AML-193 (cell line): ENCODE data around the gene NDUFS8.

Experiments used
- DNase-seq, 2 experiments: peaks; one replicate each; lab custom pipeline; 2025; lab: John Stamatoyannopoulos, UW

Gene NDUFS8

DNA sequence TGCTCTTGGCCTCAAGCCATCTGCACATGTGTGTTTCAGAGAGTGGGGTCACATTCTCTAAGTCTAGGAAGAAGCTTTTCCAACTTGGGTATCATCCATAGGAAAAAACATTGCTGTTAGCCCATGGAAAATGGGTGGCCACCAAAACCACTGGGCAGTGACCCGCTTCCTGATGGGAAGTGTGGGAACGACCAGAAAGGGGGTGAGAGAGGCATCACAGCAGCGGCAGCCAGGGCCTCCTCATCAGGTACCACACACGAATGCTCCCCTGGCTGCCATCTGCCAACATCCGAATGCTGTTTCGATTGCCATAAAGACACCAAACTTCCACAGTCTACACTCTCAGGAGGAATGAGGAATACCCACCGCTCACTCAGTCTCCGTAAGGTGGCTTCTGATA lies 50.4 kb downstream of the NDUFS8 start:
- no peak for DNase-seq

DNA sequence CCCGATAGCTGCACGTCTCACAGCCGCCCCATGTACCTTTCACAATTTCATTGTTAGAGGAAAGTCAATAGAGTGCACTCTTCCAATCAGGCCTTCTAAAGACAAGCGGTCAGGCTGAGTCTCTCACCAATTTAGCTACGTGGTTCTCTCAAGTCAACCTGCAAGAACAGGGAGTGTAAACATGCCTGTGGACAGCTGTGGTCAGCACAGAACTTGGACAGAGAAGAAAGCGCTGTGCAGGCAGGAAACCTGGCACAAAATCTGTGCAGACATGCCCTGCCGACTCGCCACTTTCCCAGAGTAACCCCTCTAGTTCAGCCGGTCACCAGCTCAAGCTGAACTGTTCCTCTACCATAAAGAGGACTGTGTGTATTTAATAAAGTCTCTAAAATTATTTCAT lies 51.2 kb downstream of the NDUFS8 start:
- DNase-seq: no peak

DNA sequence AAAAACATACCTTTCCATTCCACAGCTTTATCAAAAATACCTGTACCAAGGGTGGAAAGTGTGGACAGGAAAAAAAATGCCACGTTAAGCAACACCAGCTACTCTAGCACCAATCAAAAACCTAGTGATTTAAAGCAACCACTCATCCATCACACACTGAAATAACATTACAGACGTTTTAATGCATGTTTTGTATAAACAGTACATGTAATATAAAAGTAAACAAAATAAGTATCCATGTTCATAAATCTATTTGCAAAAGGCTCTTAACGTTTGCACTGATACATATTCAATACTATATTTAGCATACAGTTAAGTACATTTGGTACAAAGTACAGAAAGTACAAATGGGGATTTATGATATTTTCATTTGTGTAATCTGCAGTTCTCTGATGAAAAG lies 52.0 kb downstream of the NDUFS8 start:
- no peak for DNase-seq

DNA sequence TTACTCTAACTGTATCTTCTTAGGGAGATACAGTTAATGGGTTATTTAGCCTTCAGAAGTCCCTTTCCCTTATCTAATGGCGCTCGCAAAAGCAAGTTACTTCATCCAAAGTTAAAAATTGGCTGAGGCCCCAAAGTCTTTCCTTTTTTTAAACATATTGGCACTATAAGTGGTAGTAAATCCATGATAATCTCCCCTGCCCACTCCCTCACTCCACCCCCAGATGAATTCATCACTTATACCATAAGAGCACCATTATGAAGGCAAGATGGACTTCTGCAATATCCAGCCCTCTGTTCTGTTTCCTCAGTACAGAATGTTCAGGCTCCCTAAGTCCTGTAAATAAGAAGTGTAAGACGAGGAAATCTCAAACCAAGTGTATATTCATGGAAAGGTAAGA lies 53.0 kb downstream of the NDUFS8 start:
- no peak for DNase-seq
